Gastroesophageal sphincter (tissue), 3 donors: ENCODE results near the gene TMEM135.

Source experiments
- POLR2A ChIP-seq, 2 donors: fragments of 450-650 bp; IDR thresholded peaks; one replicate each; pipeline ENCODE4 v1.6.1; 2017; ENCODE audit warnings: antibody characterized with exemption in 2 of 2, mild to moderate bottlenecking in 2 of 2, moderate library complexity in 1 of 2
- TF ChIP-seq, protein P1 (sequence below), 4 experiments: fragments of 200-600 bp in 2 of 4; fragments of 450-650 bp in 2 of 4; sonication (generic) in 1 of 4; IDR thresholded peaks; one replicate each; pipeline ENCODE4 v1.5.1; 2017 to 2019; ENCODE audit warnings: antibody characterized with exemption in 4 of 4, mild to moderate bottlenecking in 2 of 4, moderate library complexity in 2 of 4

DNA sequence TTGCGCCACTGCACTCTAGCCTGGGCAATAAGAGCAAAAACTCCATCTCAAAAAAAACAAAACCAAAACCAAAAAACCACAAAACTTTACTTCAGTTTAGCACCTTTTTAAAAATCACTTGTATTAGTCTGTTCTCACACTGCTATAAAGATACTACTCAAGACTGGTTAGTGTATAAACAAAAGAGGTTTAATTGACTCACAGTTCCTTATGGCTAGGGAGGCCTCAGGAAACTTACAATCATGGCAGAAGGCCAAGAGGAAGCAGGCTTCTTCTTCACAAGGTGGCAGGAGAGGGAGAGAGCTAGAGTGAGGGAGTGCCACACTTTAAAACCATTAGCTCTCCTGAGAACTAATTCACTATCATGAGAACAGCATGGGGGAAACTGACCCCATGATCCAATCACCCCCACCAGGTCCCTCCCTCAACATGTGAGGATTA is 261.3 kb downstream of the TMEM135 start:
- TF ChIP-seq, protein P1, sequence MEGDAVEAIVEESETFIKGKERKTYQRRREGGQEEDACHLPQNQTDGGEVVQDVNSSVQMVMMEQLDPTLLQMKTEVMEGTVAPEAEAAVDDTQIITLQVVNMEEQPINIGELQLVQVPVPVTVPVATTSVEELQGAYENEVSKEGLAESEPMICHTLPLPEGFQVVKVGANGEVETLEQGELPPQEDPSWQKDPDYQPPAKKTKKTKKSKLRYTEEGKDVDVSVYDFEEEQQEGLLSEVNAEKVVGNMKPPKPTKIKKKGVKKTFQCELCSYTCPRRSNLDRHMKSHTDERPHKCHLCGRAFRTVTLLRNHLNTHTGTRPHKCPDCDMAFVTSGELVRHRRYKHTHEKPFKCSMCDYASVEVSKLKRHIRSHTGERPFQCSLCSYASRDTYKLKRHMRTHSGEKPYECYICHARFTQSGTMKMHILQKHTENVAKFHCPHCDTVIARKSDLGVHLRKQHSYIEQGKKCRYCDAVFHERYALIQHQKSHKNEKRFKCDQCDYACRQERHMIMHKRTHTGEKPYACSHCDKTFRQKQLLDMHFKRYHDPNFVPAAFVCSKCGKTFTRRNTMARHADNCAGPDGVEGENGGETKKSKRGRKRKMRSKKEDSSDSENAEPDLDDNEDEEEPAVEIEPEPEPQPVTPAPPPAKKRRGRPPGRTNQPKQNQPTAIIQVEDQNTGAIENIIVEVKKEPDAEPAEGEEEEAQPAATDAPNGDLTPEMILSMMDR (IDR thresholded peaks at IDR 0.05) = no peak
- no peak for TF ChIP-seq POLR2A (IDR thresholded peaks at IDR 0.05)
